Measurements from ENCODE around the gene RORB.

Gene RORB

DNA sequence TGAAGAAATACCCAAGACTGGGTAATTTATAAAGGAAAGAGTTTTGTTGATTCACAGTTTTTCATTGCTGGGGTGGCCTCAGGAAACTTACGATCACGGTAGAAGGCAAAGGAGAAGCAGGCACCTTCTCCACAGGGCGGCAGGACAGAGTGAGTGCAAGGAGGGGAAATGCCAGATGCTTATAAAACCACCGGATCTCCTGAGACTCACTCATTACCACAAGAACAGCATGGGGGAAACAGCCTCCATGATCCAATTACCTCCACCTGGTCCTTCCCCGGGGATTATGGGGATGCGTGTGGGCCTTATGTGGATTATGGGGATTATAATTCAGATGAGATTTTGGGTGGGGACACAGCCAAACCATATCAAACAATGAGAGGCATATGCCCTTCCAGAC lies 18.5 kb upstream of the RORB start:
- Histone ChIP-seq H3K4me3 (ENCODE audit: low read depth in 1 of 2, low read length in 1 of 2) (no peak overlapping the region), H3K27ac (no peak overlapping the region), H3K36me3 (no peaks in the 10 kb centered on the region), H3K9me3 (no peaks in the 10 kb centered on the region), H3K27me3 (peaks cover 11% of the 10 kb centered on the region), H3K4me1 (ENCODE audit: control insufficient read depth in 1 of 2, insufficient read depth in 1 of 2, low read depth in 1 of 2, low read length in 1 of 2) (no peaks in the 10 kb centered on the region)
- TF ChIP-seq, protein P1, sequence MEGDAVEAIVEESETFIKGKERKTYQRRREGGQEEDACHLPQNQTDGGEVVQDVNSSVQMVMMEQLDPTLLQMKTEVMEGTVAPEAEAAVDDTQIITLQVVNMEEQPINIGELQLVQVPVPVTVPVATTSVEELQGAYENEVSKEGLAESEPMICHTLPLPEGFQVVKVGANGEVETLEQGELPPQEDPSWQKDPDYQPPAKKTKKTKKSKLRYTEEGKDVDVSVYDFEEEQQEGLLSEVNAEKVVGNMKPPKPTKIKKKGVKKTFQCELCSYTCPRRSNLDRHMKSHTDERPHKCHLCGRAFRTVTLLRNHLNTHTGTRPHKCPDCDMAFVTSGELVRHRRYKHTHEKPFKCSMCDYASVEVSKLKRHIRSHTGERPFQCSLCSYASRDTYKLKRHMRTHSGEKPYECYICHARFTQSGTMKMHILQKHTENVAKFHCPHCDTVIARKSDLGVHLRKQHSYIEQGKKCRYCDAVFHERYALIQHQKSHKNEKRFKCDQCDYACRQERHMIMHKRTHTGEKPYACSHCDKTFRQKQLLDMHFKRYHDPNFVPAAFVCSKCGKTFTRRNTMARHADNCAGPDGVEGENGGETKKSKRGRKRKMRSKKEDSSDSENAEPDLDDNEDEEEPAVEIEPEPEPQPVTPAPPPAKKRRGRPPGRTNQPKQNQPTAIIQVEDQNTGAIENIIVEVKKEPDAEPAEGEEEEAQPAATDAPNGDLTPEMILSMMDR (IDR thresholded peaks at IDR 0.05), result no peak

DNA sequence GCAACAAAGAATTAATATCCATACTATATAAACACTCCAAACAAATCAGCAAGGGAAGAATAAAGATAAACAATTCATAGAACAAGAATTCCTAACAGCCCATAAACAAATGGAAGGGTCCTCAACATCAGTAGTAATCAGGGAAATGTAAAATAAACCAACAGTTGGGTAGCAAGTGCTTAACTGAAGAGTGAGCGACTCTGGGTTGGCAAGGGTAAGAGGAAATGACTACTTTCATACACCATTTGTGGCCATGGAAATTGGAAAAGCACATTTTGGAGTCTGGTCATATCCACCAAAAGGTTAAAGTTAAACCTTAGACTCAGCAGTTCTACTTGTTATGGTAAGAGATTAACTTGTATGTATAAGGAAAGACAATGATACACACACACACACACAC lies 17.4 kb upstream of the RORB start:
- TF ChIP-seq, protein P1 (IDR thresholded peaks at IDR 0.05), result no peak
- Histone ChIP-seq H3K36me3 (no peaks in the 10 kb centered on the region), H3K9me3 (no peaks in the 10 kb centered on the region), H3K27me3 (peaks cover 17% of the 10 kb centered on the region), H3K27ac (no peak overlapping the region), H3K4me3 (ENCODE audit: low read depth in 1 of 2, low read length in 1 of 2) (no peak overlapping the region), H3K4me1 (ENCODE audit: control insufficient read depth in 1 of 2, insufficient read depth in 1 of 2, low read depth in 1 of 2, low read length in 1 of 2) (no peaks in the 10 kb centered on the region)

DNA sequence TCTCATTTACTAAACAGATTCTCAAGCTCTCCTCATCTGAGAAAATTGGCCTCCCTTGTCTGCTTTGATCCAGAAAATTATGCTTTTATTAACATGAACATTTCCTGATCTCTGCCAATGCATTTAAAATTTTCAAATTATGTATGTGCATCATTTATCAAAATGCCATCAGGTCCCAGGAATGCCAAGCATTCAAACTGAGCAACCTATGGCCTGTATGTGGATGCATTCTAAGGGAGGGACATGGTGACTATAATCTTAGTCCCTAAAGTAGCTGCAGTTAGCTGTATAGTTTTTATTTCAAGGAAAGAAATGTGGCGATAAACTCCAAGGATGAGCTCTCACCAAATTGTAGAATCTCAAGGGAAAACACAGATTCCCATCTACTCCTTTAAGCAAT lies 9.7 kb upstream of the RORB start:
- TF ChIP-seq, protein P1 (IDR thresholded peaks at IDR 0.05), result no peak
- H3K36me3 ChIP-seq, result no peaks in the 10 kb centered on the region
- no peaks in the 10 kb centered on the region for H3K9me3 ChIP-seq
- no peak overlapping the region for H3K27ac ChIP-seq
- no peak overlapping the region for H3K4me3 ChIP-seq (ENCODE audit: low read depth in 1 of 2, low read length in 1 of 2)
- H3K27me3 ChIP-seq, result peaks cover 72% of the 10 kb centered on the region
- H3K4me1 ChIP-seq (ENCODE audit: control insufficient read depth in 1 of 2, insufficient read depth in 1 of 2, low read depth in 1 of 2, low read length in 1 of 2), result no peaks in the 10 kb centered on the region

DNA sequence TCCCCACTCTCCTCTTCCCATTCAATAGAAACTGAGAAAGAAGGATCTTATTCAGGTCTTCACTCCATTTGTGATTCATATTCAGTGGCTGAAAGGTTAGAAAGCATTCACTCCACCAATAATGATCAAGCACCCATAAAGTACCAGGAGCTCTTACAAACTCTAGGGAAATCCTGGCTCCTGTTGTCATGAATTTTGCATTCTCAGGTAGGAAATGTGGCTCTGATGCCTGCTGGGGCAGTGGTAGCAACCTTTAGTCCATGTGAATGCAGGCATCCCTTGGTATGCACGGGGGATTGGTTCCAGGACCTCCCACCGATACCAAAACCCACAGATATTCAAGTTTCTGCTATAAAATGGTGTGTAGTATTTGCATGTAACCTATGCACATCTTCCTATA lies 3.6 kb upstream of the RORB start:
- H3K27me3 ChIP-seq, result peaks cover 93% of the 10 kb centered on the region

DNA sequence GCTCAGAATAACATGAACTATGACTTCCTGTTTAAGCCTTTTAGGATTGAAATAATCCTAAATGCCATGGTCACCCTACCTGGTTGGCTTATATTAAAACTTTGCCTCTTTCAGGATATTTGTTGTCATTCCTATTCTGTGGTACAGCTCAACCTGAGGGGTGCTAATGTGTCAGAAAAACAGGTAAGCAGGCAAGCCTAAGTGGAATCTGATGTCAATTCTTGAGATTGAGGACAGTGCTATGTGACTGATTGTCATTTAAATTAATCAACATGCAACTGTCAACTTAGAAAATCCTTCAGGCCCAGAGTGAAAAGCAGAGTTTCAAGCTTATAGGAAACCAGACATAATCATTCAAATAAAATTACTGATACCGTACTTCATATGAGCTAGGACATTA lies 2.6 kb upstream of the RORB start:
- no peak overlapping the region for H3K27ac ChIP-seq
- peaks cover 100% of the 10 kb centered on the region for H3K27me3 ChIP-seq
- TF ChIP-seq, protein P1 (IDR thresholded peaks at IDR 0.05), result no peak
- H3K9me3 ChIP-seq, result no peaks in the 10 kb centered on the region
- H3K36me3 ChIP-seq, result no peaks in the 10 kb centered on the region
- H3K4me3 ChIP-seq (ENCODE audit: low read depth in 1 of 2, low read length in 1 of 2), result no peak overlapping the region
- H3K4me1 ChIP-seq (ENCODE audit: control insufficient read depth in 1 of 2, insufficient read depth in 1 of 2, low read depth in 1 of 2, low read length in 1 of 2), result peaks cover 11 to 18% of the 10 kb centered on the region in 2 experiments

More for the DNA sequence above, 3.6 kb upstream of the RORB start:
- peaks cover 10 to 14% of the 10 kb centered on the region in 2 experiments for H3K4me1 ChIP-seq (ENCODE audit: control insufficient read depth in 1 of 2, insufficient read depth in 1 of 2, low read depth in 1 of 2, low read length in 1 of 2)
- no peaks in the 10 kb centered on the region for H3K9me3 ChIP-seq
- H3K36me3 ChIP-seq, result no peaks in the 10 kb centered on the region
- no peak overlapping the region for H3K4me3 ChIP-seq (ENCODE audit: low read depth in 1 of 2, low read length in 1 of 2)
- no peak overlapping the region for H3K27ac ChIP-seq
- TF ChIP-seq, protein P1 (IDR thresholded peaks at IDR 0.05), result no peak

DNA sequence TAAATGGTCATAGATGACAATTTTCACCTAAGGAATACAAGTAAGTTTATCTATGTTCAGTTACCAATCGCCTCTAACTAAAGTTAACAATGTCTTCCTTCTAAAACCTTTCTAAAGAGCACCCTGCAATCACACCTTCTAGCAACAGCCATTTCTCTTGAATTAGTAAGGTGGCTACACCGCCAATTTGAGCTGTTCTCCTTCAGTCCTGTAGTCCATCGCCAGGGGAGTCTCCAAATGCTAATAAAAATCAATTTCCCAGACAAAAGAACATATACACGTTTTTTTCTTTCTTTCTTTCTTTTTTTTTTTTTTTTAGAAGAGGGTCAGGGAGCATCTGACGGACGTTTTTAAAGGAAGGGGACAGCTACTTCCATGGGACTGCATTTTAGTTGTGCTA lies 729 bp upstream of the RORB start:
- H3K27ac ChIP-seq, result no peak overlapping the region
- no peak overlapping the region for H3K4me3 ChIP-seq (ENCODE audit: low read depth in 1 of 2, low read length in 1 of 2)
- H3K9me3 ChIP-seq, result no peaks in the 10 kb centered on the region
- TF ChIP-seq, protein P1 (IDR thresholded peaks at IDR 0.05), result no peak
- peaks cover 100% of the 10 kb centered on the region for H3K27me3 ChIP-seq
- no peaks in the 10 kb centered on the region for H3K36me3 ChIP-seq
- H3K4me1 ChIP-seq (ENCODE audit: control insufficient read depth in 1 of 2, insufficient read depth in 1 of 2, low read depth in 1 of 2, low read length in 1 of 2), result peaks cover 11 to 27% of the 10 kb centered on the region in 2 experiments

Measured in neutrophil (primary cell).